Keratinocyte (primary cell): Measurements from ENCODE around the gene ITPK1.

Experiments used
- EZH2 ChIP-seq: IDR thresholded peaks from one replicate; pipeline ENCODE4 v1.6.1; 2012; ENCODE audit warnings: inconsistent platforms, mild to moderate bottlenecking, low read length, moderate library complexity
- TF ChIP-seq, protein P1 (sequence below), 3 experiments: IDR thresholded peaks in 1 of 3; conservative IDR thresholded peaks in 1 of 3; optimal IDR thresholded peaks in 1 of 3; 2 replicates in 2 of 3; 3 replicates in 1 of 3; pipeline versions ENCODE3 to v1.5.1; 2011; ENCODE audit warnings: low read length in 3 of 3, mild to moderate bottlenecking in 3 of 3, moderate library complexity in 2 of 3, control low read depth in 1 of 3, inconsistent platforms in 1 of 3; ENCODE audit not compliant: insufficient read depth in 2 of 3; ENCODE audit errors: extremely low read depth in 1 of 3

- TF ChIP-seq, protein P1, sequence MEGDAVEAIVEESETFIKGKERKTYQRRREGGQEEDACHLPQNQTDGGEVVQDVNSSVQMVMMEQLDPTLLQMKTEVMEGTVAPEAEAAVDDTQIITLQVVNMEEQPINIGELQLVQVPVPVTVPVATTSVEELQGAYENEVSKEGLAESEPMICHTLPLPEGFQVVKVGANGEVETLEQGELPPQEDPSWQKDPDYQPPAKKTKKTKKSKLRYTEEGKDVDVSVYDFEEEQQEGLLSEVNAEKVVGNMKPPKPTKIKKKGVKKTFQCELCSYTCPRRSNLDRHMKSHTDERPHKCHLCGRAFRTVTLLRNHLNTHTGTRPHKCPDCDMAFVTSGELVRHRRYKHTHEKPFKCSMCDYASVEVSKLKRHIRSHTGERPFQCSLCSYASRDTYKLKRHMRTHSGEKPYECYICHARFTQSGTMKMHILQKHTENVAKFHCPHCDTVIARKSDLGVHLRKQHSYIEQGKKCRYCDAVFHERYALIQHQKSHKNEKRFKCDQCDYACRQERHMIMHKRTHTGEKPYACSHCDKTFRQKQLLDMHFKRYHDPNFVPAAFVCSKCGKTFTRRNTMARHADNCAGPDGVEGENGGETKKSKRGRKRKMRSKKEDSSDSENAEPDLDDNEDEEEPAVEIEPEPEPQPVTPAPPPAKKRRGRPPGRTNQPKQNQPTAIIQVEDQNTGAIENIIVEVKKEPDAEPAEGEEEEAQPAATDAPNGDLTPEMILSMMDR (optimal IDR thresholded peaks at IDR 0.05 in 1 of 3, IDR thresholded peaks at IDR 0.05 in 1 of 3, conservative IDR thresholded peaks at IDR 0.05 in 1 of 3; ENCODE audit: extremely low read depth in 1 of 3, insufficient read depth in 2 of 3, low read length in 3 of 3): no peak
- no peak for TF ChIP-seq EZH2
These were observed 71.2 kb downstream of the ITPK1 start for GRCh38 chr14:93044556-93044955.
